Right ventricle myocardium superior (tissue), 1 donor: Measurements from ENCODE around the gene CCL3. TPM values are rescaled to one million over a fixed set of nuclear protein-coding genes. Genes with fewer than 3 reads are reported as not detected.
"Not testable (repeated sequence)": the region's sequence is repeated elsewhere in the genome, so short reads cannot be mapped to it uniquely, and the experiment has no call there.

ENCODE experiments used
- ATAC-seq: fragments of 200-7000 bp; cut with Tn5 transposase; one replicate; pipeline ENCODE4 v1.9.1; 2020; ENCODE audit warnings: mild to moderate bottlenecking; ENCODE audit not compliant: poor library complexity
- DNase-seq: peaks from one replicate; pipeline ENCODE4 v3.0.0-alpha.2; 2020
- intact Hi-C: fragments of 100-400 bp; cut with DNase I; formaldehyde crosslinking; loops from one replicate; pipeline ENCODE4 v1.11.2; 2022
- long read RNA-seq: library from polyadenylated mRNA; unstranded; transcript quantifications from one replicate; pipeline ENCODE4 v2.0.0, GENCODE V29; 2021
- total RNA-seq: library from RNA; stranded (reverse); fragmentation: NEBNext Ultra II Directional; extraction: Animal tissue kit (Norgen Biotek cat#: 25700); gene quantifications from one replicate; pipeline ENCODE4 v1.2.1, GENCODE V29; 2021
- donor health status: DM: no; HTN: yes; CAD: no; lungs with severe emphysema.

The CCL3 gene
- 0.27 TPM for total RNA-seq
- long read RNA-seq = 0 reads

DNA sequence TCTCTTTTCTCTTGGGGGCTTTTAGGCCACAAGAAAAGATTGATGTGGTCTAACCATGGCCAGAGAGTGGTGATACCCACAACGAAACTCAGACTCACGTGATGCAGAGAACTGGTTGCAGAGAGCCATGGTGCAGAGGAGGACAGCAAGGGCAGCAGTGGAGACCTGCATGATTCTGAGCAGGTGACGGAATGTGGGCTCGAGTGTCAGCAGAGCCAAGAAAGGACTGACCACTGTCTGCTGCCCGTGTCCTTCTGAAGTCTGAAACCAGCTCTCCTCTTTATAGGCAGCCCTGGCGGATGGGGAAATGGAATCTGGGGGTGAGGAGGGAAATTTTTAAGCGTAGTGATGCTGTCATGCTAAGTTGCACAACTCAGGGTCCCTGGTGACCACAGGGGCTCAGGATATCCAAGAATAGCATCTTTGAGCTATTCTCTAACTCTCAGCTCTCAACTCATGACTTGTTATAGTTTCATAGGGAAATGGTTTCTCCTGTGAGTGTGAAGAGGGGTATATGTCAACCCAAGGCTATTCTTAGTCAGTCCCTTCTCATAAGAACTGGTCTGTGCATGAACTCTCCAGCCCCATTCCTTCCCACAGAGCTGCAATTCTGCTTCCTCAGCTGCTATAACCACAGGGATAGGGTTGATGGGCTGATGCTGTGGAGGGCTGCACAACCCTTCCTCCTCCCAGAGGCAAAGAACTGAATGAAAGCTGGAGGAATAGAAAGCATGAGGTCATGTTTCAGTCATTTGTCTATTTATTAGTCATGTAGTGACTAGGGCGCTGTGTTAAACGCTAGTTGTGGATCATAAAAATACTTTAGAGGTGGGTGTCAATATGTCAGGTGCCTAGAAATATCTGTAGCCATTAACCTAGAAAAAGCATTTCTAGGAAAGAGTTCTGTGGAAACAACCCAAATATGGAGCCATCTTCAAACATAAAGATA lies at the start of gene CCL3:
CCL3 (minus strand) TSS at position 256 of the 949 bp plus-strand sequence; CDS start at position 171, 85 bp downstream.
- ATAC-seq = peak; percentile 58
- intact Hi-C loops = no loop called here
- peak; percentile 39 for DNase-seq

DNA sequence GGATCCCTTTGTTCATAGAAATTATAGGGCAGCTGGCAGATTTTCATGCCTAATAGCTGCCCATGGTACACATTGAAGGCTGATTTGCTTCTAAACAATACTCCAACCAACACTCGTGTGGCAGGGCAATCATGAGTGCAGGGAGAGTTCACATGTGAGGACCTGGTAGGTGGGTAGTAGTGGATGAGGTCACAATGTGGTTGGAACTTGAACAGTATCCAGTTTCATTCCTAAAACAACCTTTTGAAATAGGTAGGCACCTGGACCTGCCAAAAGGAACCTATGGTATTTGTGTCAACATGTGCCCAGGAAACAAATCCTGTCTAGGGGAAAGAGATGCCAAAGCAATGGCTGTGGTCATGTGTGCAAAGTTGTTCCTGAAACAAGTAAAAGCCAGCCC lies 46.5 kb upstream of the CCL3 start:
- intact Hi-C loops = no loop called here
- no peak for DNase-seq
- ATAC-seq = no peak

DNA sequence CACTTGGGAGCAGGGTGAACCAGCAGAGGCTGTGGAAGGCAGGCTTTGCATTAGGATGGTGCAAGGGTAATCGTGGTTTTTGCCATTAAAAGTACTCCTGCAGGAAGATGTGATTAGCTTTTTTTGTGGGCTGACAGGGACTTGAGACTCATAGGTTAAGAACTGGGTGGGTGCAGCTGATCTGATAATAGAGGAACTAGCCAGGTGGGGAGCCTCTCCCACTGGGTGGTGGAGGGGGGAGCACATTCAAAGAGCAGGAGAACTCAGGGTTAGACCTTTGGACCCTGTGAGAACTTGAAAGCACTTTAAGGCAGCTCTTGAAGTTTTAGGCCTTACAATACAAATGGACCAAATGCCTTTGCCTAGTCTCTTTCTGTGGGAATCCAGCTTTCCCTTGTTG lies 46.1 kb upstream of the CCL3 start:
- intact Hi-C loops = no loop called here
- no peak for ATAC-seq
- DNase-seq = no peak

DNA sequence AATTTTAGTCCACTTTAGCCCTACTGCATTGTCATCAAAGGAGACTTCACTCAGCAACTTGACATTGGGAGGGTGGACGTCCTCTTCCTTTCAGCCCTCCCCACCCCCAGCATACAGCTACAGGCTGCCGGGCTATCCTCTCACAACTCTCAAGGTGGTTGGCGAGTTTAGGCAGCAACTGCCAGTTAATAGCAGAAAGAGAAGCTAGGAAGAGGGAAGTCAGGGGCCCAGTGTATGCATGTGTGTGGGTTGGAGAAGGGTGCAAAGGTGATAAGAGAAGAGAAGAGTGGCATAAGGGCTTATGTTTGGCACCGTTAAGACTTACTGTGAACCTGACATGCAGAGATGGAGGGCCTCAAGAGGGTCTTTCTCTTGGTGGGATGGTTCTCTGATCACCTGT lies 45.5 kb upstream of the CCL3 start:
- ATAC-seq = no peak
- no peak for DNase-seq
- intact Hi-C loops = no loop called here

DNA sequence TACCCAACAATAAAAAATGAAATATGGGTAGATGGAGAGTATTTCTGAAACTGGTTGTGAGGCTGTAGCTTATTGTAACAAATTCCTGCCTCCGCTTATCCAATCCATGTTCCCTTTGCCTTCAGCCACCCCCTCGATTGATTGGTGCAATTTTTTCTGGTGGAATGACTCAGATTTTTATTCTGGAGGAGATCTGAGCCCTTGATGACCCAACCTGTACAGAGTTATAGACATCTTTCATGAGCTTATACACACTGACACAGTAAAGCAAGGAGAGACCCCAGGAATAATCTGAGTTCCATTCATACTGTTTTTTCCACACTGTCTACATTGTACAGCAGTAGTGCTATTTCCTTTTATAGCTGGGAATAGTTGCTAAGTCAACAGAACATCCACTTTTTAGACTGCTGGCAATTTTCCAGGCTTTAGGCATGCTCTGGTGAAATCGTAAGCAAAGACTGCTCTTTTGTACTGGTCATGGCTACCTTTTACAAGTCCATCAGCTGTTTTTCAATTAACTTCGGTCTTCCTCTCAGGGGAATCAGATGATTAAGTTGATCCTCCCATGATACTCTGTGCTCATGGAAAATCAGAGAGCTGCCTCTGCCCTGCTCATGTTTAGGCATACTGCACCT lies 43.8 kb upstream of the CCL3 start:
- intact Hi-C loops = no loop called here
- ATAC-seq (no peak), DNase-seq (no peak)

DNA sequence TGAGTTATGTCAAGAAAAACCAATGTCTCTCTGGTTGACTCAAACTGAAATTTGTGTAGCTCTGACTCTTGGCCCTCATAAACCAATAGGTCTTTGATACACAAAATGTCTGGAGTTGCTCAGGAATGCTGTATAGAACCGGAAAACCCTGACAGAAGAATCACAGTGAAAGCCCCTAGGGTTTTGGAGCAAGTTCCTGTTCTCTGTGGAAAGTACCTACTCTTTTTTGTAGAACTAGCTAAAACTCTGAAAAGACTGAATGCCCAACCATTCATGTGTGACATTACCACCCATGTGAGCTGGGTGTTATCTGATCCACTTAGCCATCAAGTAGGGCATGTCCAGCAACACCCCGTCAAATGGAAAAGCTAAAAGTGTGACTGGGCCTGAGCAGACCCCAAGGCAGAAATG lies 42.5 kb upstream of the CCL3 start:
- DNase-seq (no peak), ATAC-seq (no peak)
- intact Hi-C loops = no loop called here

DNA sequence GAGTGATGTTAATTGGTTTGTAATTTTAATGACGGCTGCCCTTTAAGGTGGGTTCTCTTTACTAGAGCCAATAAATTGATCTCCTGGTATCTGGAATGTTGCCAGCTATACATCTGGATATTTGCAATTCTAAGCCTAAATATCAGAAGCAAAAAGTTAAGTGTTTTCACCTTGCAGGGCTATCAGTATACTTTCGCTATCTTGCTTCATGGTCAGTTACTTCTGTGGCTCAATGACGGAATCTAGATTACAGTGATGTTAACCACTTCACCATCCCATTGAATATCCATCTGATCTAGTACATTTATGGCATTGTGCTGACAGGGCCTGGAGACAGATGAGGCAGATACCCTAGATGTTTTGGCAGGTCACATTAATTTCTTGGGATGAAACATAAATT lies 42.0 kb upstream of the CCL3 start:
- intact Hi-C loops = no loop called here

DNA sequence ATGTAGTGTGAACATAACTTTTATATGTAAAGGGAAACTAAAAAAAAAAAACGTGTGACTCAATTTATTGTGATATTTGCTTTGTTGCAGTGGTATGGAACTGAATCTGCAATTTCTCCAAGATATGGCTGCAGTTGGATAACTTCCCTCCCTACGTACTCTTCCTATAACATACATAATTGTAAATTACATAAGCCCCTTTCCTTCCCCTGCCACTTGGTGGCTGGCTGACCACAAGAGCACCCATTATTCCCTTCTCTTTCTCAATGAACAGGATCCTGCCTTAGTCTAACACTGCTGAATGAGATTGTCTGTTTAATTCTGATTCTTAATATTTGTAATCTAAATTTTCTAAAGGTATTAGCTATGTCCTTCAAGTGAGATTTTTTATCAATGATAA lies 41.5 kb upstream of the CCL3 start:
- no peak for ATAC-seq
- intact Hi-C loops = no loop called here

More for the DNA sequence above, 42.0 kb upstream of the CCL3 start:
- DNase-seq (no peak), ATAC-seq (no peak)

DNA sequence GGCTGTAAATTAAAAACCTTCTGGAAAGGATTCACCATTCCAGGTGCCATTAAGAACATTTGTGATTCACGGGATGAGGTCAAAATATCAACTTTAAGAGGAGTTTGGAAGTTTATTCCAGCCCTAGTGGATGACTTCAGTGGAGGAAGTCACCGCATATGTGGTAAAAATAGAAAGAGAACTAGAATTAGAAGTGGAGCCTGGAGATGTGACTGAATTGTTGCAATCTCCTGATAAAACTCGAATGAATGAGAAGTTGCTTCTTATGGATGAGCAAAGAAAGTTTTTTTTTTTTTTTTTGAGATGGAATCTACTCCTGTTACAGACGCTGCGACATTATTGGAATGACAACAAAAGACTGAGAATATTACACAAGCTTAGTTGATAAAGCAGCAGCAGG lies 40.4 kb upstream of the CCL3 start:
- ATAC-seq (no peak), DNase-seq (no peak)
- intact Hi-C loops = no loop called here

More for the DNA sequence above, 41.5 kb upstream of the CCL3 start:
- DNase-seq = no peak

DNA sequence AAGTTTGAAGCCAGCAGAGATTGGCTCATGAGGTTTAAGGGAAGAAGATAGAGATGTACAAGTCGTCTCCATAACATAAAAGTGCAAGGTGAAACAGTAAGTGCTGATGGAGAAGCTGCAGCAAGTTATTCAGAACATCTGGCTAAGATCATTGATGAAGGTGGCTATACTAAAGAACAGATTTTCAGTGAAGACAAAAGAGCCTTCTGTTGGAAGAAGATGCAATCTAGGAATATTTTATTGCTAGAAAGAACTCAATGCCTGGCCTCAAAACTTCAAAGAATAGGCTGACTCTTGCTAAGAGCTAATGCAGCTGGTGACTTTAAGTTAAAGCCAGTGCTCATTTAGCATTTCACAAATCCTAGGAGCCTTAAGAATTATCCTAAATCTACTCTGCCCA lies 39.7 kb upstream of the CCL3 start:
- intact Hi-C loops = no loop called here
- ATAC-seq (no peak), DNase-seq (no peak)

DNA sequence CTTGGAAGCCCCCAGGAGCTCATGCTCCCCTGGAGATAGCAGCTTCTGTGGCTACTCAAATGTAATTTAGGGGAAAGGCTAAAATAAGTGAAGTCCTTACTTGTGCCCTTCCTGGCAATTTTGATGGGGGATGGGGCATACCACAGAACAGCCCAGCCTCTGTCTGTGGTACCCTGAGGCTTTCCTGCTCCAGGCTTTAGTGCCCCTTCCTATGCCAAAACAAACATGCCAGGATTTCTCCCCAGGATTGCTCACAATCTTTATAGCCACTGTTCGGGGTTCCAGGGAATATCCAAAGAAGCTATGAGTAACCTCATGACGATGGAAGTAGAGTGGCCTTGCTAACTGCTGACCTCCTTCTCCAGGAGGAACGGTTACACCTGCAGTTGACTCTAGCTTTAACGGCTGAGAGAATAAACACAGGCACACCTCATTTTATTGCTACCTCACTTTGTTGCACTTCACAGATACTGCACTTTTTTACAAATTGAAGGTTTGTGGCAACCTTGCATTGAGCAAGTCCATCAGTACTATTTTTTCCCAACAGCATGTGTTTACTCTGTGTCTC lies 38.6 kb upstream of the CCL3 start:
- intact Hi-C loops = no loop called here
- ATAC-seq (no peak), DNase-seq (no peak)

DNA sequence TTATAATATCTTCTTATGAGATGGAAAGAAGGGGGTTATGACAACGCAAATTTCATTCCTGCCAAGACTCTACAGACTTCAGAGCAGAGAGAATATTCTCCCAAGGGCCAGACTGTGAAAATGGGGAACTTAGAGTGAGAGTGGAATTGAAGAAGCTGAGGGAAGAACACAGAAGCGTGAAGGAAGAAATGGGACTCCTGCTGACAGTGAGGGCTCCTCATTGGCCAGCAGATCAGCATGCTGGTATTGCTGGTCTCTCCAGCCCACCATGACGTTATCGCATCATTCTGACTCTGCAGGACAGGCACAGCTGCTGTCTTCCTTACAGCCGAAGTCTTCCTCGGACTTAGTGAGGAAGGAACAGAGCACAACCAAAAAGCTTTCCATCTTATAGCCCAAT lies 38.0 kb upstream of the CCL3 start:
- no peak for ATAC-seq
- DNase-seq = no peak
- intact Hi-C loops = no loop called here

DNA sequence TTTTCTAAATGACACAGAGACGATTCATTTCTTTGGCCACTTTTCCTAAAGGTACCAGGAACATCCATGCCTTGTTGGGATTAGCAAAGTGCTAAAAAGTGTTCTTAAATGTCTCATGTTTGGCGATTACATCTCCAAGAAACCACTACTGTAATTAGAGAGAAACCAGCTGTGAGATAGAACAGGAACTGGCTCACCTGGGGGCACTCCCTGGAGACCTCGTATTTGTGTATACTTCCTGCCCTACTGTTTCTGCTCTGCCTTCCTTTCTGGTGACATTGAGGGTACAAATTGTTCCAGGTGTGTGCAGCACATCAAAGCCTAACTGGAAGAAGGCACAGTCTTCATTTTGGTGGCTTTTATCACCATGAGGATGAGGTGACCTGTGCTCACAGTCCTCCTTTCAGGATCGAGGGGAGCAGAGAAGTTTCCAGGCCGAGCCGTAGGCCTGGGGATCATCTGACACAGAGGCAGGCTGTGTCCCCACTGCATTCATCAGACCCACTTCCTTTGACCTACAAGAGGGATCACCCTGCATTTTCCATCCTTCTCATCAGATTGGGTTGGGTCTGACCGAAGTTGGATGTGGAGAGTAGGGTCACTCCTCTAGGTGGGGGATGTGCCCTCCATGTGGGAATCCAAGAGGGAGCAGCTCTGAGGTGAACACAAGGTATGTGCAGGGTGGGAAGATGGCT lies 37.4 kb upstream of the CCL3 start:
- no peak for ATAC-seq
- intact Hi-C loops = no loop called here
- DNase-seq = no peak

DNA sequence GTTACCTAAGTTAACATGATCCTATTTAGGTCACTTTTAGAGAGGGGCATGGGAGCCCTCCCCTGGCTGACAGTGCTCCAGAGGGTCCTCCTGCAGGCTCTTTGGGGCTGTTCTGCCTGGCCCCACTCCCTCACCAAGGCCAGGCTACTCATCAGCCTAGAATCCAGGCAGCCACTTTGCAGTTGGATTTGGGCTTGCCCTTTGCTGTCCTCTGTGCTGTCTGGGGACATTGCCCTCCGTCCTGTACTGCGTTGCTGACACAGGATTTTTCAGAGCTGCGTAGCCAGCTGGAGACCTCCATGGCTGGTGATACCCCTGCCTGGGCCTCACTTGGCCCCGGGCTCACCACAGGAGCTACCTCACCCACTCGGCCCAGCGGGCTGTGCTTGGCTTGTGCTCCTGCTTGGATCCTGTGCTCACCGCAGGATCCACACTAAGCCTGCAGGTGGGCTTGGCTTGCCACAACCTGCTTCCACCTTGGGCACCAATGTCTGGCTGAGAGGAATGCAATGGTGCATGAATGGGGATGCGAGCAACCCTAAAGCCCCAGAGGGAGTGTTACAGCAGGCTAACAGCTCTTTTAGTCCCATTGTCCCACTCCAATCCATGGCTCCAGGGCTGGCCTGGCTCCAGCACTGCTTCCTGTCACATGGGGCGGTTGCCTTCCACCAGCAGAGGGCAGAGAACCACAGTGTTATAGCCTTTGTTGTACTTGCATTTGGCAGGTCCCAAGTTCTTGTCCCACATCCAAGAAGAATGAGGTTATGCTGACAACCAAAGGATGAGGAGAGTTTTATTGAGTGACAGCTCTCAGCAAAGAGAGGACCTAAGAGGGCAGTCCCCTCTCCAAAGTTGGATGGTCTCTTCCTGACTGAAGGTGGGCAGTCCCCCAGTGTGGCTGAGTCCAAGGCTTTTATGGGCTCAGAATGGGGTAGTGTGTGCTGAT lies 35.2 kb upstream of the CCL3 start:
- ATAC-seq = no peak
- no peak for DNase-seq
- intact Hi-C loops = no loop called here

DNA sequence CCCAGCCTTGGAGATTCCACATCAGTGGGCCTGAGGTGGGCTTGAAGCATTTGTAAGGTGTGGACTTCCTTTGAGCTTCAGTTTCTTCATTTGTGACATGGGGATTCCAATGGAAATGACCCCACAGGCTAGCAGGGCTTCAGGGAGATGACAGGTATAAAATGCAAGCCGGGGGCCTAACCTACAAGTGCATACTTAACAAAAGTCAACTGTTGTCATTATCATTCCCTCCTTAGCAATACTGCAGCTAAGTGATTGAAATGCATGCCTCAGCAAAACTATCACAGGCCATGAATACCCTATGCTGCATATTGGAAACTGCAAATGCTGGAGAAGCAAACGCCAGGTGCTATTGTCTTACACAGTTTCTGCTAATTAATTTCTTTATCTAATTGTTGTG lies 33.5 kb upstream of the CCL3 start:
- intact Hi-C loops = no loop called here
- DNase-seq (no peak), ATAC-seq (no peak)

DNA sequence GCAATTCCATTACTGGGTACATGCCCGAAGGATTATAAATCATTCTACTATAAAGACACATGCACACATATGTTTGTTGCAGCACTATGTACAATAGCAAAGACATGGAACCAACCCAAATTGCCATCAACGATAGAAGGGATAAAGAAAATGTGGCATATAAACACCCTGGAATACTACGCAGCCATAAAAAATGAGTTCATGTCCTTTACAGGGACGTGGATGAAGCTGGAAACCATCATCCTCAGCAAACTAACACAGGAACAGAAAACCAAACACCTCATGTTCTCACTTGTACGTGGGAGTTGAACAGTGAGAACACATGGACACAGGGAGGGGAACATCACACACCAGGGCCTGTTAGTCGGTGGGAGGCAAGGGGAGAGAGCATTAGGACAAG lies 31.2 kb upstream of the CCL3 start:
- intact Hi-C loops, ATAC-seq, DNase-seq: not testable (repeated sequence)

DNA sequence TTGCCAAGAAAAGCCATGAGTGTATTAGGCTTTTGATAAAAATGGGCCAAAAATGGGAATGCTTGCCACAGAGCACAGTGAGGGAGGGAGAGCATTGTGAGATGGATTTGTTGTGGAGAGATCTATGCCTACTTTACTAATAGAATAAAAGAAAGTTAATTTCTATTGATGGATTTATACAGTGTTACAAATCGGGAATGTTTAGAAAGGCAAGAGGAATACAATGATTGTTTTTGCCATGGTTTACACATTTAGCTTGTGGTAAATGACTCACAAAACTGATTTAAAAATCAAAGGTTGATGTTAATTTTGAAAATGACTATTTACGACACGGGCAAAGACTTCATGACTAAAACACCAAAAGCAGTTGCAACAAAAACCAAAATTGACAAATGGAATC lies 30.3 kb upstream of the CCL3 start:
- no peak for DNase-seq
- intact Hi-C loops = no loop called here
- no peak for ATAC-seq
